GM12891 (cell line): ENCODE results near the gene NRXN3.

Source experiments
- DNase-seq: peaks from one replicate; pipeline ENCODE4 v3.0.0; 2011; ENCODE audit warnings: low spot score; ENCODE audit not compliant: insufficient read length
- FAIRE-seq: peaks from 2 replicates; lab custom pipeline; 2011; peaks lifted over from hg19 to GRCh38; lab: Jason Lieb, UNC
- PAX5 ChIP-seq: IDR thresholded peaks from 2 replicates; pipeline ENCODE4 v1.6.1; 2011; ENCODE audit warnings: low read length, moderate library complexity, mild to moderate bottlenecking; ENCODE audit not compliant: insufficient read depth, severe bottlenecking
- POLR2A ChIP-seq: IDR thresholded peaks from 2 replicates; pipeline ENCODE4 v1.6.1; 2011; ENCODE audit warnings: low read depth, low read length, control low read depth
- POLR2AphosphoS5 ChIP-seq: IDR thresholded peaks from 2 replicates; pipeline ENCODE4 v1.6.1; 2011; ENCODE audit warnings: low read depth, low read length, control low read depth
- POU2F2 ChIP-seq: IDR thresholded peaks from 2 replicates; pipeline ENCODE4 v1.6.1; 2011; ENCODE audit warnings: low read depth, mild to moderate bottlenecking, control low read depth, low read length, moderate library complexity
- SPI1 ChIP-seq: IDR thresholded peaks from 2 replicates; pipeline ENCODE4 v1.6.1; 2011; ENCODE audit warnings: low read depth, low read length, control low read depth
- TAF1 ChIP-seq: IDR thresholded peaks from 2 replicates; pipeline ENCODE4 v1.6.1; 2011; ENCODE audit warnings: low read depth, low read length, control low read depth

Gene NRXN3

GRCh38 chr14:79699206-79699605, 1529.0 kb downstream of the NRXN3 start:
- no peak for DNase-seq
- no peak for TF ChIP-seq PAX5
- TF ChIP-seq POLR2AphosphoS5 = no peak
- no peak for TF ChIP-seq POLR2A
- TF ChIP-seq POU2F2 = no peak
- TF ChIP-seq TAF1 = no peak
- no peak for TF ChIP-seq SPI1
- FAIRE-seq = no peak

GRCh38 chr14:79701371-79701770, 1531.2 kb downstream of the NRXN3 start:
- TF ChIP-seq PAX5 (no peak), POU2F2 (no peak), SPI1 (no peak)
- FAIRE-seq (no peak), DNase-seq (no peak)

GRCh38 chr14:79702197-79702596, 1532.0 kb downstream of the NRXN3 start:
- no peak for TF ChIP-seq SPI1
- no peak for TF ChIP-seq PAX5
- no peak for TF ChIP-seq POLR2A
- no peak for TF ChIP-seq POU2F2
- no peak for TF ChIP-seq TAF1
- no peak for DNase-seq
- no peak for FAIRE-seq

GRCh38 chr14:79703209-79703608, 1533.0 kb downstream of the NRXN3 start:
- no peak for DNase-seq
- FAIRE-seq = no peak
- TF ChIP-seq POLR2AphosphoS5 (no peak), POLR2A (no peak), PAX5 (no peak), SPI1 (no peak), TAF1 (no peak), POU2F2 (no peak)

DNA sequence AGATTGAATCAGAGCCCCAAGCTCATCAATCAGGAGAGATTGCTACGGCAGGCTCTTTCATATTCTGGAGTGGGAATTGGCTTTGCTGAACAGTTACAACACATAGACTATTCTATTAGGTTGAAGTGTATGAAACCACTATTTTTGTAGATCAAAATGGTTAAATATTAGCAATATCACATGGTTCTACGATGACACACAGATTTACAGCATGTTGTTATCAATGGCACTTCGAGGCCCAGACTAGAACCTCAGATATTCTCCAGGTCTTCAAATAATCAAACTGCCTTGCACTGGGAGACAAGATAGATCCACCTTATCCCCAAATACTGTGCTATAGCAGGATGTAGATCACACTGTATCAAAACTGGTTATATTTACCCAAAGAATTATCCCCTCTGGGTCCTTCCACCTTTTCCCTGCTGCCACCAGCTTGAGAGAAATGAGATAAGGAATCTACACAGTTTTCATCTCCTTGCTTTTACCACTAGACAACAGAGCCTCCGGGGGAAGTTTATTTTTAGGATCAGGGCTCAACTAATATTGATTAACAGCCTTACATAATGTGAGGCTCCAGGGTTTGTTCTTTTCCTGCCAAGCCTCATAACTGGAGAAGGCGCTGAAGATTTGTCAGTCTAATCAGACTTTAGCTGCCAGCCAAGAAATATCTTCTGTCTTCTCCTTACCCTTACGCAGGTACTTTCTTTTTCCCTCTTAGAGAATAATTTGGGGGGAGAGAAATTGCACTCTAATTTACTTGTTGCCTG, 1534.1 kb downstream of the NRXN3 start:
- no peak for FAIRE-seq
- TF ChIP-seq POLR2A = no peak
- no peak for TF ChIP-seq POLR2AphosphoS5
- no peak for TF ChIP-seq PAX5
- TF ChIP-seq TAF1 = no peak
- TF ChIP-seq SPI1 = no peak
- TF ChIP-seq POU2F2 = no peak
- DNase-seq = no peak

GRCh38 chr14:79705126-79705894, 1535.1 kb downstream of the NRXN3 start:
- TF ChIP-seq PAX5 = no peak
- DNase-seq (no peak), FAIRE-seq (no peak)

DNA sequence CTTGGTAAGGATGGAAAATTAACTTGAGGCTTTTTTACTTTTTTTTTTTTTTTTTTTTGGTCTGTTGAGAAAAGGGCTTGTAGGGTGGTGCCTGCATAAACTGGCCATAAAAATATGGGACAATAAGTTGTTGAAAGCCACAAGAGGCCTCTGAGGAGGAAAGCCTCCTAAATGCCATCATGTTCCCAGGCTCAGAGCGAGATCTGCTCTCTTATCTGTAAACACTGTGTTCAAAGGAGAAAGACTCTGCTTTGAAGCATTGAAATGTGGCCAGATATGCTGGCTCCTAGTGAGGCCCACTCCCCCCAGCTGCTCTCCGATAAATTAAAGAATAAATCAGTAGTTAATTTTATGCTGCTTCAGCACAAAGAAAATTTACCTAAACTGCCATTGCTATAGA, 1536.2 kb downstream of the NRXN3 start:
- TF ChIP-seq POLR2A (no peak), PAX5 (no peak), POLR2AphosphoS5 (no peak), POU2F2 (no peak), SPI1 (no peak), TAF1 (no peak)
- FAIRE-seq = no peak
- no peak for DNase-seq

GRCh38 chr14:79708426-79709388, 1538.5 kb downstream of the NRXN3 start:
- DNase-seq = no peak
- TF ChIP-seq TAF1 (no peak), POLR2AphosphoS5 (no peak), POLR2A (no peak), SPI1 (no peak), PAX5 (no peak), POU2F2 (no peak)
- no peak for FAIRE-seq

DNA sequence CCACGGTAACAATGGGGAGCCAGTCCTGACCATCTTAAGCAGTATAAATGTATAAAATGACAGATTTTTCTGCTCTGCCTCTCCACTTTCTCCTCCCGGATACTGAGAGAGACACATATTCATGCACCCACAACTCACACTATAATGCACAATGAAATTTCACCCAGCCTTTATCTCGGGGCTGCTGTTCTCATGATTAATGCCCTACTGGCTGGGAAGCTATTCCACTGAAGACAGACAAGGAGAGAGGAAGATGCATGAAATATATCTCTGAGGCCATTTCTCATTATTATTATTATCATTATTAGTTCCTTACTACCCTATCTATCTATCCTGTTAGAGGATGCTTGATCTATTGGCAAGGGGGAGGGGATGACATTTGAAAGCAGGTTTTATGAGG, 1539.4 kb downstream of the NRXN3 start:
- TF ChIP-seq SPI1 (no peak), PAX5 (no peak), POU2F2 (no peak), TAF1 (no peak), POLR2A (no peak), POLR2AphosphoS5 (no peak)
- FAIRE-seq (no peak), DNase-seq (no peak)
